GM23338 (cell line): ENCODE data around the gene NPDC1. TPM values are rescaled to one million over a fixed set of nuclear protein-coding genes. Genes with fewer than 3 reads are reported as not detected.

Experiments
- ATAC-seq: fragments of 200-7000 bp; cut with Tn5 transposase; 3 replicates; pipeline ENCODE4 v1.9.1; 2020
- DNase-seq: peaks from one replicate; pipeline ENCODE4 v3.0.0-alpha.2; 2015; ENCODE audit warnings: low spot score
- H2AFZ ChIP-seq: fragments of 200-600 bp; sonication (generic); 2 replicates; pipeline ENCODE4 v1.8.0; 2016; ENCODE audit warnings: antibody characterized with exemption, mild to moderate bottlenecking, moderate library complexity
- H3F3A ChIP-seq: fragments of 200-600 bp; sonication (generic); replicated peaks from 2 replicates; pipeline ENCODE4 v1.8.0; 2017; ENCODE audit warnings: antibody characterized with exemption, mixed run types, low read depth
- H3K27ac ChIP-seq: fragments of 200-600 bp; sonication (generic); 2 replicates; pipeline ENCODE4 v1.6.1; 2016; ENCODE audit warnings: low read depth
- H3K27me3 ChIP-seq: fragments of 200-600 bp; sonication (generic); 2 replicates; pipeline ENCODE4 v1.8.0; 2016; ENCODE audit warnings: mild to moderate bottlenecking, mixed run types, moderate library complexity; ENCODE audit not compliant: insufficient read depth
- H3K36me3 ChIP-seq: fragments of 200-600 bp; sonication (generic); 2 replicates; pipeline ENCODE4 v1.8.0; 2016; ENCODE audit warnings: mild to moderate bottlenecking; ENCODE audit not compliant: insufficient read depth
- H3K4me1 ChIP-seq: fragments of 200-600 bp; sonication (generic); 2 replicates; pipeline ENCODE4 v1.8.0; 2016; ENCODE audit warnings: mild to moderate bottlenecking, moderate library complexity; ENCODE audit not compliant: insufficient read depth
- H3K4me2 ChIP-seq: fragments of 200-600 bp; sonication (generic); 2 replicates; pipeline ENCODE4 v1.7.1; 2017; ENCODE audit warnings: mixed run types
- H3K4me3 ChIP-seq: fragments of 200-600 bp; sonication (generic); 2 replicates; pipeline ENCODE4 v1.6.1; 2016; ENCODE audit warnings: mixed run types
- H3K79me2 ChIP-seq: fragments of 200-600 bp; sonication (generic); replicated peaks from 2 replicates; pipeline ENCODE4 v1.8.0; 2017; ENCODE audit warnings: mild to moderate bottlenecking; ENCODE audit not compliant: insufficient read depth
- H3K9me2 ChIP-seq: fragments of 200-600 bp; sonication (generic); 2 replicates; pipeline ENCODE4 v1.8.0; 2017; ENCODE audit not compliant: insufficient read depth
- H4K20me1 ChIP-seq: fragments of 200-600 bp; sonication (generic); replicated peaks from 2 replicates; pipeline ENCODE4 v1.8.0; 2017; ENCODE audit warnings: mild to moderate bottlenecking; ENCODE audit not compliant: insufficient read depth
- H3K27ac Mint-ChIP-seq: 2 replicates; pipeline ENCODE4 v1.8.0; 2020; ENCODE audit warnings: inconsistent platforms, mild to moderate bottlenecking, moderate library complexity, mixed read lengths
- H3K27me3 Mint-ChIP-seq: 3 replicates; pipeline ENCODE4 v1.8.0; 2022; ENCODE audit warnings: low read depth, mild to moderate bottlenecking, moderate library complexity, mixed read lengths, inconsistent platforms; ENCODE audit not compliant: insufficient read depth, poor library complexity
- H3K36me3 Mint-ChIP-seq: 3 replicates; pipeline ENCODE4 v1.8.0; 2021; ENCODE audit warnings: low read depth, mild to moderate bottlenecking, inconsistent platforms, moderate library complexity, mixed read lengths
- H3K4me1 Mint-ChIP-seq: 3 replicates; pipeline ENCODE4 v1.8.0; 2020; ENCODE audit warnings: mild to moderate bottlenecking, inconsistent platforms, mixed read lengths
- H3K4me3 Mint-ChIP-seq: 3 replicates; pipeline ENCODE4 v1.8.0; 2021; ENCODE audit warnings: moderate library complexity, mild to moderate bottlenecking, inconsistent platforms, mixed read lengths
- H3K9me3 Mint-ChIP-seq: 3 replicates; pipeline ENCODE4 v1.8.0; 2020; ENCODE audit warnings: moderate library complexity, mild to moderate bottlenecking, inconsistent platforms, mixed read lengths
- CREB1 ChIP-seq: fragments of 250-450 bp; sonication (Bioruptor Pico); IDR thresholded peaks from 2 replicates; pipeline ENCODE4 v1.5.0; 2020; ENCODE audit warnings: low read depth, mild to moderate bottlenecking, moderate library complexity
- EZH2 ChIP-seq: fragments of 200-600 bp; sonication (generic); IDR thresholded peaks from one replicate; pipeline ENCODE4 v1.8.0; 2017; ENCODE audit warnings: antibody characterized with exemption, mild to moderate bottlenecking, low read depth; ENCODE audit not compliant: unreplicated experiment
- NANOG ChIP-seq: IDR thresholded peaks from 2 replicates; pipeline ENCODE4 v1.6.1; 2016; ENCODE audit warnings: antibody characterized with exemption, borderline replicate concordance
- STAT1 ChIP-seq: IDR thresholded peaks from one replicate; pipeline ENCODE4 v1.6.1; 2016; ENCODE audit warnings: antibody characterized with exemption; ENCODE audit not compliant: unreplicated experiment
- ZNF114 ChIP-seq: fragments of 250-450 bp; sonication (Bioruptor Pico); IDR thresholded peaks from 2 replicates; pipeline ENCODE4 v1.5.0; 2020; ENCODE audit warnings: mild to moderate bottlenecking, moderate library complexity
- ZNF331 ChIP-seq: fragments of 250-450 bp; sonication (Bioruptor Pico); IDR thresholded peaks from 2 replicates; pipeline ENCODE4 v1.5.0; 2020; ENCODE audit warnings: low read depth, mild to moderate bottlenecking, moderate library complexity
- polyA plus RNA-seq: library from polyadenylated mRNA; unstranded; fragments of >200 nt; fragmentation: Nextera tagmentation; extraction: Ambion mirVana; gene quantifications from 2 replicates; pipeline ENCODE4 v1.2.1, GENCODE V29; 2016
- total RNA-seq: library from RNA; depleted of rRNA; stranded (reverse); fragments of >200 nt; shearing (Covaris generic); gene quantifications from 2 replicates; pipeline ENCODE4 v1.2.3, GENCODE V29; 2014
- TF ChIP-seq, protein P1 (sequence below): IDR thresholded peaks from one replicate; pipeline ENCODE4 v1.6.1; 2018; ENCODE audit warnings: antibody characterized with exemption; ENCODE audit not compliant: unreplicated experiment
- TF ChIP-seq, protein P2 (sequence below): IDR thresholded peaks from 2 replicates; pipeline ENCODE4 v1.6.1; 2016; ENCODE audit warnings: antibody characterized with exemption

NPDC1 gene
- total and polyA plus RNA-seq, 2 experiments from 2014 or later: 34.3 to 35.5 TPM

DNA sequence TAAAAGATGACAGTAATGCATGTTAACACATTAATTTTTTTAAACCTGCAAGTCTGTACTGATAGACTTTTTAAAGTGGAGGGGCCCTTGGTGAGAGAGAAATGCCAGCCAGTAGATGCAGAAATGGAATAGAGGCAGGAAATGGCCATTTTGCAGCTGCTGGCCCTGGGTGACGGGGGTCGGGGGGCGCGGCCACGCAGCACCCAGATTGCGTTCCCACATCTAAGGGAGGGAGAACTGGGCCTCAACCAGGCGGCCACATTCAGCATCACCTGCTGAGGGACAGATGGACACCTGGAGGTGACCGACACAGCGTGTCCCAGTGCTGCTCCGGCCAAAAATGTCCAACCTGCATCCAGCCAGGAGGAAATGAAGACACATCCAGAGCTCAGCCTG, 43.3 kb downstream of the NPDC1 start (continued):
- TF ChIP-seq, protein P1, sequence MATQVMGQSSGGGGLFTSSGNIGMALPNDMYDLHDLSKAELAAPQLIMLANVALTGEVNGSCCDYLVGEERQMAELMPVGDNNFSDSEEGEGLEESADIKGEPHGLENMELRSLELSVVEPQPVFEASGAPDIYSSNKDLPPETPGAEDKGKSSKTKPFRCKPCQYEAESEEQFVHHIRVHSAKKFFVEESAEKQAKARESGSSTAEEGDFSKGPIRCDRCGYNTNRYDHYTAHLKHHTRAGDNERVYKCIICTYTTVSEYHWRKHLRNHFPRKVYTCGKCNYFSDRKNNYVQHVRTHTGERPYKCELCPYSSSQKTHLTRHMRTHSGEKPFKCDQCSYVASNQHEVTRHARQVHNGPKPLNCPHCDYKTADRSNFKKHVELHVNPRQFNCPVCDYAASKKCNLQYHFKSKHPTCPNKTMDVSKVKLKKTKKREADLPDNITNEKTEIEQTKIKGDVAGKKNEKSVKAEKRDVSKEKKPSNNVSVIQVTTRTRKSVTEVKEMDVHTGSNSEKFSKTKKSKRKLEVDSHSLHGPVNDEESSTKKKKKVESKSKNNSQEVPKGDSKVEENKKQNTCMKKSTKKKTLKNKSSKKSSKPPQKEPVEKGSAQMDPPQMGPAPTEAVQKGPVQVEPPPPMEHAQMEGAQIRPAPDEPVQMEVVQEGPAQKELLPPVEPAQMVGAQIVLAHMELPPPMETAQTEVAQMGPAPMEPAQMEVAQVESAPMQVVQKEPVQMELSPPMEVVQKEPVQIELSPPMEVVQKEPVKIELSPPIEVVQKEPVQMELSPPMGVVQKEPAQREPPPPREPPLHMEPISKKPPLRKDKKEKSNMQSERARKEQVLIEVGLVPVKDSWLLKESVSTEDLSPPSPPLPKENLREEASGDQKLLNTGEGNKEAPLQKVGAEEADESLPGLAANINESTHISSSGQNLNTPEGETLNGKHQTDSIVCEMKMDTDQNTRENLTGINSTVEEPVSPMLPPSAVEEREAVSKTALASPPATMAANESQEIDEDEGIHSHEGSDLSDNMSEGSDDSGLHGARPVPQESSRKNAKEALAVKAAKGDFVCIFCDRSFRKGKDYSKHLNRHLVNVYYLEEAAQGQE: no peak
- TF ChIP-seq CREB1 (CRISPR knock-in tag) (no peak), STAT1 (no peak), EZH2 (no peak), ZNF114 (CRISPR knock-in tag) (no peak)
- TF ChIP-seq, protein P2, sequence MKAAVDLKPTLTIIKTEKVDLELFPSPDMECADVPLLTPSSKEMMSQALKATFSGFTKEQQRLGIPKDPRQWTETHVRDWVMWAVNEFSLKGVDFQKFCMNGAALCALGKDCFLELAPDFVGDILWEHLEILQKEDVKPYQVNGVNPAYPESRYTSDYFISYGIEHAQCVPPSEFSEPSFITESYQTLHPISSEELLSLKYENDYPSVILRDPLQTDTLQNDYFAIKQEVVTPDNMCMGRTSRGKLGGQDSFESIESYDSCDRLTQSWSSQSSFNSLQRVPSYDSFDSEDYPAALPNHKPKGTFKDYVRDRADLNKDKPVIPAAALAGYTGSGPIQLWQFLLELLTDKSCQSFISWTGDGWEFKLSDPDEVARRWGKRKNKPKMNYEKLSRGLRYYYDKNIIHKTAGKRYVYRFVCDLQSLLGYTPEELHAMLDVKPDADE: no peak

DNA sequence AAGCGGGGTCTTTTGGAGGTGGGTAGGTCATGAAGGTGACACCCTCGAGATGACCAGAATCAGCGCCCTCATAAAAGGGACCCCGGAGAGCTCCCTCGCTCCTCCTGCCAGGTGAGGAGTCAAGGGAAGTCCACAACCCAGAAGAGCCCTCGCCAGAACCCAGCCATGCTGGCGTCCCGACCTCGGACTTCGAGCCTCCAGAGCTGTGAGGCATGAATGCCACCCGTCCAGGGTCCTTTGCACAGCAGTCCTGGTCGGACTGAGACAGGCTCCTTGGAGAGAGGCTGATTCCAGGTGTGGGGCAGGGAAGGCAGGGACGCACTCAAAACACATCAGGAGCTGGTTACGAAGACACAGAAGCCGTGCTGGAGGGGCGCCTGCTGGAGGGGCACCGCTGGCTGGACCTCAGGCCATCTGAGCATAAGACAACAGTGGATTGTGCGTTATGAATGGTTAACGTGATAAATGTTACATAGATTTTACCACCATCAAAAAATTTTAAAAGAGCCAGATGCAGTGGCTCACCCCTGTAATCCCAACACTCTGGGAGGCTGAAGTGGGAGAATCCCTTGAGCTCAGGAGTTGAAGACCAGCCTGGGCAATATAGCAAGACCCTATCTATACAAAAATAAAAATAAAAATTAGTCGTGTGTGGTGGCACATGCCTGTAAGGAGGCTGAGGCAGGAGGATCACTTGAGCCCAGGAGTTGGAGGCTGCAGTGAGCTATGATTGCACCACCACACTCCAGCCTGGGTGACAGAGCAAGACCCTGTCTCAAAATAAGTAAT, 43.9 kb downstream of the NPDC1 start:
- DNase-seq (no peak), ATAC-seq (no peak)
- H3K4me3 Mint-ChIP-seq: no peak overlapping the region
- Histone ChIP-seq H3K9me2 (no peaks in the 10 kb centered on the region), H3K4me3 (no peak overlapping the region), H3K36me3 (no peaks in the 10 kb centered on the region), H3K27me3 (peaks cover 9% of the 10 kb centered on the region; the same call in 1 of the 2 replicates), H2AFZ (no peak overlapping the region), H3K79me2 (no peaks in the 10 kb centered on the region), H4K20me1 (no peaks in the 10 kb centered on the region), H3K27ac (no peak overlapping the region), H3F3A (no peaks in the 10 kb centered on the region), H3K4me1 (peaks cover 3% of the 10 kb centered on the region; the same call in 1 of the 2 replicates), H3K4me2 (no peak overlapping the region)
- peaks cover 7% of the 10 kb centered on the region for H3K27me3 Mint-ChIP-seq
- H3K4me1 Mint-ChIP-seq: peaks cover 3% of the 10 kb centered on the region
- TF ChIP-seq ZNF331 (CRISPR knock-in tag) (no peak), ZNF114 (CRISPR knock-in tag) (no peak), NANOG (no peak), EZH2 (no peak)
- TF ChIP-seq, protein P1: no peak
- H3K9me3 Mint-ChIP-seq: peaks cover 19% of the 10 kb centered on the region
- H3K27ac Mint-ChIP-seq: no peak overlapping the region
- peaks cover 6% of the 10 kb centered on the region; the same call in 2 of the 3 replicates for H3K36me3 Mint-ChIP-seq
